Peyer's patch (tissue), 4 donors: ENCODE measurements around the gene PPP1R11. TPM values are rescaled to one million over a fixed set of nuclear protein-coding genes. Genes with fewer than 3 reads are reported as not detected.

ENCODE experiments used
- DNase-seq, 3 donors: peaks; one replicate each; pipeline ENCODE4 v3.0.0-alpha.2; 2017 to 2019
- H3K27ac ChIP-seq, 4 donors: fragments of 200-600 bp; sonication (generic); one replicate each; pipeline ENCODE4 v1.5.1; 2016 to 2019
- H3K27me3 ChIP-seq, 2 donors: fragments of 200-600 bp; sonication (generic); one replicate each; pipeline ENCODE4 v1.5.1; 2019
- H3K36me3 ChIP-seq, 3 donors: fragments of 200-600 bp; sonication (generic); one replicate each; pipeline ENCODE4 v1.5.1; 2016 to 2019
- H3K4me1 ChIP-seq, 4 donors: fragments of 200-600 bp; sonication (generic); one replicate each; pipeline ENCODE4 v1.5.1; 2016 to 2019
- H3K4me3 ChIP-seq, 4 donors: fragments of 200-600 bp; sonication (generic); 1 replicate in 3 of 4; 2 replicates in 1 of 4; pipeline ENCODE4 v1.5.1; 2016 to 2019; ENCODE audit warnings: mild to moderate bottlenecking in 1 of 4
- H3K9me3 ChIP-seq, 4 donors: fragments of 200-600 bp; sonication (generic); one replicate each; pipeline ENCODE4 v1.5.1; 2016 to 2019; ENCODE audit warnings: mild to moderate bottlenecking in 1 of 4
- POLR2A ChIP-seq, 2 donors: fragments of 450-650 bp; IDR thresholded peaks; one replicate each; pipeline ENCODE4 v1.5.1; 2017; ENCODE audit warnings: antibody characterized with exemption in 2 of 2, mild to moderate bottlenecking in 2 of 2, moderate library complexity in 2 of 2
- total RNA-seq, 4 donors: library from RNA; depleted of rRNA; stranded (reverse); fragments of >200 nt; gene quantifications; one replicate each; pipeline ENCODE4 v1.1.0, GENCODE V29; 2016
- TF ChIP-seq, protein P1 (sequence below), 6 experiments: fragments of 450-650 bp in 4 of 6; fragments of 200-600 bp in 2 of 6; sonication (generic) in 1 of 6; IDR thresholded peaks; one replicate each; pipeline ENCODE4 v1.5.1; 2017 to 2019; ENCODE audit warnings: antibody characterized with exemption in 6 of 6, mild to moderate bottlenecking in 3 of 6, moderate library complexity in 1 of 6

PPP1R11 gene
- total RNA-seq, 4 donors from 2014 or later = 44.6 to 75.7 (median 58.6) TPM

DNA sequence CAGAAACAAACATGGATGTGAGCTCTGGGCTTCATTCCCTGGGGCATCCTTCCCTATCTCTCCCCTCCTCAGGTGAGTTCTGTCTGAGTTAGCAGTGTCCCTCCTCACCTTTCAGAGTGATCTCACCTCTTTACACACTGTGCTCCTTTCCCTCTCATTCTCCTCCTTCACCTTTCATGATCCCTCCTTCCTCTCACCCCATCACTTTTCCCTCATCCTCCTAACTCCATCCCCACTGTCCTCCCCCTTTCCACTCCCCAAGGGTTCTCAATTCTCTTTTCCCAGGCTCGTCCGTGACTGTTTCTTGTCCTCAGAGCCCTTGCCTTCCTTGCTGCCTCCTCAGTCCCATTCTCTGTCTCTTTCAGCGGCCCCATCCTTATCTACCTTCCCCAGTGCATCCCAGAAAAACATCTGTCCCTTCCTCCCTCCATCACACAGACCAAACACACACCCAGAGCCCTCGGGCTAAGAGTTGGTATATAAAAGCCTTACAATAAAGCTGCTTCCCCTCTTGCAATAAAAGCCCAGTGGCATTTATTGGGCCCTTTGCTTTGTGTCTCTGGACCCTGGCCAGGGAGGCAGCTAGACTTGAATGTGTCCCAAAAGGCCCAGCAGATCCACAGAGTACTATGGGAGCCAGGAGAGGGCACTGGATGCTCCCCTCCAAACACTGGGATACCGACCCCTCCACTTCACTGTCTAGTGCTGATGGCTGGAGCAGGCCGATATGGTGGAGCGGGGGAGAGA lies 6.7 kb downstream of the PPP1R11 start:
- TF ChIP-seq POLR2A (IDR thresholded peaks at IDR 0.05) = no peak
- TF ChIP-seq, protein P1, sequence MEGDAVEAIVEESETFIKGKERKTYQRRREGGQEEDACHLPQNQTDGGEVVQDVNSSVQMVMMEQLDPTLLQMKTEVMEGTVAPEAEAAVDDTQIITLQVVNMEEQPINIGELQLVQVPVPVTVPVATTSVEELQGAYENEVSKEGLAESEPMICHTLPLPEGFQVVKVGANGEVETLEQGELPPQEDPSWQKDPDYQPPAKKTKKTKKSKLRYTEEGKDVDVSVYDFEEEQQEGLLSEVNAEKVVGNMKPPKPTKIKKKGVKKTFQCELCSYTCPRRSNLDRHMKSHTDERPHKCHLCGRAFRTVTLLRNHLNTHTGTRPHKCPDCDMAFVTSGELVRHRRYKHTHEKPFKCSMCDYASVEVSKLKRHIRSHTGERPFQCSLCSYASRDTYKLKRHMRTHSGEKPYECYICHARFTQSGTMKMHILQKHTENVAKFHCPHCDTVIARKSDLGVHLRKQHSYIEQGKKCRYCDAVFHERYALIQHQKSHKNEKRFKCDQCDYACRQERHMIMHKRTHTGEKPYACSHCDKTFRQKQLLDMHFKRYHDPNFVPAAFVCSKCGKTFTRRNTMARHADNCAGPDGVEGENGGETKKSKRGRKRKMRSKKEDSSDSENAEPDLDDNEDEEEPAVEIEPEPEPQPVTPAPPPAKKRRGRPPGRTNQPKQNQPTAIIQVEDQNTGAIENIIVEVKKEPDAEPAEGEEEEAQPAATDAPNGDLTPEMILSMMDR (IDR thresholded peaks at IDR 0.05) = no peak
- no peak for DNase-seq
- H3K27ac ChIP-seq = no peak overlapping the region
- H3K27me3 ChIP-seq = peaks cover 0 to 24% of the 10 kb centered on the region in 2 donors
- peaks cover 4 to 29% (median 13%) of the 10 kb centered on the region in 4 donors for H3K4me1 ChIP-seq
- H3K9me3 ChIP-seq = no peaks in the 10 kb centered on the region
- no peak overlapping the region for H3K4me3 ChIP-seq
- H3K36me3 ChIP-seq = peaks cover 0 to 14% (median 0%) of the 10 kb centered on the region in 3 donors

DNA sequence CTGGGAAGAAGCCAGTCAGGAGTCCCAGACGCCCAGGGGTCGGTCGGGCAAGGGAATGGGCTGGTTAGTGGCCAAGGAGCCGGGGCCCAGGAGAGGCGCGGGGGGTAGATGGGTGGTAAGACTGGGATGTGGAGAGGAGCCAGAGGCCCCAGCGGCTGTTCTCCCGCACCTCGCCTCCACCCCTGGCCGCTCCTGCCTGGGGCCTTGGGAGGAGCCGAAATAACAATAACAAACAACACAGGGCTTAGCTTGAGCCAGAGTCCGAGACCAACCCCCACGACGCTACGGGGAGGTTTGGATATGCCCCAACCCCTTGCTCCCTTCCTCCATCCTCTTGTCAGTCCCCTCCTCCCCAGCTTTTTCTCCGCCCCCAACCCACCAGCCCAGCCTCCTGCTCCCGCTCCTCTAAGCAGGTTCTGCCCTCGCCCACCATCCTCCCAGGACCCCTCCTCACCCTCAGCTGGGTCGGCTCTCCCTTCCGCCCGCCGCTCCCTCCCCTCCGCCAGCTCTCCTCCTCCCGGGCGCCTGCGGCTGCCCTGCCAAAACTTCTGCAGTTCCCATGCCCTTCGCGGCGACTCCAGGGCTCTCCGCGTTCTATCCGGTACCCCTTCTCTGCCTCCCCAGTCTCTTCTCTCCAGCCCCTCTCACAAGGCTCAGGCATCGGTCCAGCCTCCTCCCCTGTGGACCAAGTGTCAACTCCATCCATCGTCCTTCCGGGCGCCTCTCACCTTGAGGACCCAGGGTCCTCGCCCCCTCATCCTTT lies 7.5 kb downstream of the PPP1R11 start:
- Histone ChIP-seq H3K4me1 (peaks cover 4 to 29% (median 13%) of the 10 kb centered on the region in 4 donors), H3K36me3 (peaks cover 0 to 6% (median 0%) of the 10 kb centered on the region in 3 donors), H3K27ac (no peak overlapping the region), H3K4me3 (peak overlapping the region in 3 of 4 donors; percentile 3 to 50 (median 39)), H3K27me3 (peaks cover 0 to 24% of the 10 kb centered on the region in 2 donors), H3K9me3 (no peaks in the 10 kb centered on the region)
- DNase-seq = no peak
- TF ChIP-seq, protein P1 (IDR thresholded peaks at IDR 0.05) = no peak
- TF ChIP-seq POLR2A (IDR thresholded peaks at IDR 0.05) = no peak

DNA sequence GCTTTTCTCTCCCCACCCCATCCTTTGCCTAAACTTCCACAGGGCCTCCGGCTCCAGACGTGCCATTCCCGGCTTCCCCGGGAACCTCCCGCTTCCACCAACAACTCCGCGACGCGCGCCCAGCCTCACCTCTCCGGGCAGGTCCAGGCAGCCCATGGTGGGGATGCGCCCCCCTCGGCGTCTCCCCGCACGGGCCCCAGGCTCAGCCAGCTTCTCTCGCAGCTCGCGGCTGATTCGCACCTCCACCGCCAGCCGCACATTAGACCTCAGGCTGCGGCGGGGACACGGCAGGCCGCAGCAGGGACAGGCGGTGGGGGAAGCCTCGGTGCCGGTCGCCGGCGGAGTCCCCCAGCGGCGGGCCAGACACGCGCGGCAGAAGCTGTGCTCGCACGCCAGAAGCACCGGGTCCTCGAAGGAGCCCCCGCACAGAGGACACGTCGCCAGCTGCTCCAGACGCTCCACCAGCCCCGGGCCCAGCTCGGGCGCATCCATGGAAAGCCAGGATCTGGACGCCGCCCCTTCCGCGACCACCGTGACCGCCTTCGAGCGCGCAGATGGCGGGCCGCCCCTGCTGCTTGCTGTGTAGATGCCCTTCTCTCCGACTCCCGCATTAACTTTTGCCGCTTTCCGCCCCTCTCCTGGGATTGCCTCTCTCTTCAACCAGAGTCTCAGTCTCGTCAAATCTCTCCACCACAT lies 8.2 kb downstream of the PPP1R11 start, which contains the start of gene RNF39:
RNF39 (minus strand) TSS at position 676 of the 696 bp plus-strand sequence; CDS start at position 492, 184 bp downstream.
- H3K27ac ChIP-seq = peak within 1 kb of the TSS in 1 of 4 donors; percentile 3
- H3K9me3 ChIP-seq = no peaks in the 10 kb centered on the region
- H3K4me3 ChIP-seq = peak within 1 kb of the TSS in 3 of 4 donors; percentile 3 to 50 (median 39)
- DNase-seq = no peak
- no peaks in the 10 kb centered on the region for H3K36me3 ChIP-seq
- TF ChIP-seq, protein P1 (IDR thresholded peaks at IDR 0.05) = no peak
- TF ChIP-seq POLR2A (IDR thresholded peaks at IDR 0.05) = no peak
- H3K4me1 ChIP-seq = peaks cover 4 to 29% (median 13%) of the 10 kb centered on the region in 4 donors
- H3K27me3 ChIP-seq = peaks cover 0 to 24% of the 10 kb centered on the region in 2 donors

DNA sequence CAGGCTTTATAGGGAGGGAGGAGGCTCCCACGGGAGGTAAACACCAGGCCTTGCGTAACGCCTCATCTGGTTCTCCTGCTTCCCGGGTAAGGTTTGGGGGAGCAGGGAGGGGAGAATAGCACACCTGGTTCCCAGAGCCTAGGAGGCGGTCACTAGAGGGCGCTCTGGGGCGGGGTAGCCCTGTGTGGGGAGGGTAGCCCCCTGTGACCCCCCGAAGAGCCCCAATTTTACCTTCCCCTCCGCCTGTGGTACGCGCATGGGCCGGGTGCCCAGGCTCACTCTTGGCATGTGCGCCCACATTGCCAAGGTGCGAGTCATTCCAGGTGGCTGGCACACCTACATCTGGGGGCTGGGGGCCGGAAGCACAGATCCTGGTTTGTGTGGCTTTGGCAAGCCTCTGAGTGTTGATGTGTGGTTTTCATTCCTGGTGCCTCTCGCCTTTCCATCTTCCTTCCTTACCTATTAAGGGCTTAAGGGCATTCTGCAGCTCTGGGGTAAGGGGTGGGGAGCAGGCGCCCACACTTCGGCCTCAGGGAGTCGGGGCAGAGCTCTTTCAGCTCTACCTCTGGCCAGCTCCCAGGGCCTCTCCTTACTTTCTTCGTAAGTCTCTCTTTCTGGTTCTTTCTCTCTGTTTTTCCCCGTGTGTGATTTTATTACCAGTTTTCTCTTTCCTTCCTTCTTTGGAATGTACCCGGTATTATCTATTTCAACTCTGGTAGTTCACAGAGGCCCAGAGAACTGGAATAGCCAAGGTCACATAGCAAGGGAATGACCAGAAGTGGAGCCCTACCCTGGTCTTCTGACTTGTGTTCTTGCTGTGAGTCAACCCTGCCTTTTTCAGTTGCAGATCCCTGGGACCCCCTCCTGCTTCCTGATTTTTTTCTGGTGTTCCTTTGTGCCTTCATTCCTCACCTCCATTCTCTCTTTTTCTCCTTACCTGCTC lies 9.1 kb downstream of the PPP1R11 start:
- no peaks in the 10 kb centered on the region for H3K9me3 ChIP-seq
- no peaks in the 10 kb centered on the region for H3K36me3 ChIP-seq
- DNase-seq = peak in 1 of 3 donors; percentile 58
- H3K27ac ChIP-seq = peak overlapping the region in 1 of 4 donors; percentile 3
- TF ChIP-seq, protein P1 (IDR thresholded peaks at IDR 0.05) = peak in 4 of 6 experiments; percentile 16 to 38 (median 28)
- no peak for TF ChIP-seq POLR2A (IDR thresholded peaks at IDR 0.05)
- H3K4me1 ChIP-seq = peaks cover 4 to 24% (median 13%) of the 10 kb centered on the region in 4 donors
- H3K4me3 ChIP-seq = peak overlapping the region in 2 of 4 donors; percentile 39 to 50
- H3K27me3 ChIP-seq = peaks cover 0 to 23% of the 10 kb centered on the region in 2 donors
